ENCODE results near the gene CMC2.

CMC2 gene

DNA sequence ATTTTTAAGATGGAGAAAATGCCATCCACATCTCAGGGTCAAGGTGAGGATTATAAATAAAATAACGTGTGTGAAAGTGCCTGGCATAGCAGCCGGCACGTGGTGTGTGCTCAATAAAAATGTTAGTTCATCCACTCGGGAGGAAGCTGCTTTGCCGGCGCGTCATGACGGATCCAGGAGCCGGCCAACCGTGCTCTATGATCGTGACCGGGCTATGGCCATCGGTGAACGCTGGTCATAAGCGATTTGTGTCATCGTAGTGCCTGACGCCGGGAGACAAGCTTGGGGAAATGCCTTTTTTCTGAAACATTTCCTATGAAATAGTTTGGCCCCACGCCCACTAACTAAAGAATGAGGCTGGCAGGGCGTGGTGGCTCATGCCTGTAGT is 74.0 kb downstream of the CMC2 start:
- no peak for DNase-seq (ENCODE audit: low read depth in 1 of 2, low spot score in 1 of 2)

DNA sequence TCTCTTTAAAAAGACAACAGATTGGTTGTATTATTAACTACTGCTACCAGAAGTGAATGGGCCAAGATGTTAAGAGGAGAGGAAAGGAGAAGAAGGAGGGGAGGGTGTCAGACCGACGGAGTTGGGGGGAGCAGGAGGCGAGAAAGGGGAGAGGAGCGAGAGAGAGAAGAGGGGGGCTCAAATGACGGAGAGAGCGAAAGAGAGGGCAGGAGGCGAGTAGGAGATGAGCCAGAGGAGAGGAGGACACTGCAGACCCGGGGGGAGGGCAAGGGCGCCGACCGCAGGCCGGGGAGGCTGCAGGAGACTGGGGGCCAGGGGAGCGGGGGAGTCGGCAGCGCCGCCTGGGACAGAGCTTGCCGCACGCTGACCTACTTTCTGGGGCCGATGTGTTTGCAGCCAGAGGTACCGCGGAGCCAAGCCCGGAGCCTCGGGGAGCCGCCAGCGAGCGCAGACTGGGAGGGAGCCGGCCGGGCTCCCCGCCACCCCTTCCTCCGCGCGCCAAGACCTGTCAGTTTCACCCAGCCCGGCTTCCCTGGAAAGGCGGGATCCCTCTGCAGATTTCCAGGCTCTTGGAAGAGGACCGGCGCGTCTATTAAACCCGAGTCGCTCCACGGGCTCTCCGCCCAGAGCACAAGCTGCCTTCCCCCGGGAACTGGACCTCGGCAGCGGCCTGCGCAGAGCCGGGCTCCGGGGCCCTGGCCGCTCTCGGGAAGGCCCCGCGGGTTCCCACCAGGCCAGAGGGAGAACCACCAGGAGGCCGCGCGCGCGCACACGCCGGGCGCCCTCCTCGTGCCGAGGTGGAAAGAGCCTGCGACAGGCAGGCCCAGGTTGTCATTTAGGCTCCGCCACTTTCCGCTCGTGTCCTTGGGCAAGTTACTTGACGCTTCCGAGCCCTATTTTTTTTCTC is 74.6 kb downstream of the CMC2 start:
- DNase-seq (ENCODE audit: low read depth in 1 of 2, low spot score in 1 of 2), result no peak

DNA sequence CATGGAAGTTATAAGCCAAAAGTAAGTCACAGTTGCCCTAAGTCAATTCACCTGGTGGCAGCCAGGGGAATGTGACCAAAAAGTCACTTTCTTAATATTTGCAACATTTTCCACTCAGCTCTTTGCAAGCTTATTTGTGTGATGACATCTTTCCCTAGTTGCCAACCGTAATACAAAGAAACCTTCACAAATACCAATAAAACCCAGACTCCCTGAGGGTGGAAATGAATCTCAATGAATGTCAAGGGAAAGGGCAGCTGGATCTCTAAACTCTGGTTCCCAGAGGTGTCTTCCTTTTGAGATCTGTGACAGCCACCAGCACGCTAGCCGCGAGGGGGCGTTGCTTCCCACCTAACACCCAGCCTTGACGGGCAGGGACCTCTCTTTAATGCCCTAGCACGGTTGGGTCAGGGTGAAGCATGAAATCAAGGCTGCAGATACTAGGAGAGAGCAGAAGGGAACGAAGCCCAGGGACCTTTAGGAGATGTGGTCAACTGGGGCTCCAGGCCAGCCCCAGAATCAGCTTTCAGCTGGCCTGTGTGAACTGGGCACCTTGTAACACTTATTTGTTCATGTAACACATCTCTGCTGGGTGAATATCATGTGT is 82.2 kb downstream of the CMC2 start:
- DNase-seq (ENCODE audit: low read depth in 1 of 2, low spot score in 1 of 2), result no peak

DNA sequence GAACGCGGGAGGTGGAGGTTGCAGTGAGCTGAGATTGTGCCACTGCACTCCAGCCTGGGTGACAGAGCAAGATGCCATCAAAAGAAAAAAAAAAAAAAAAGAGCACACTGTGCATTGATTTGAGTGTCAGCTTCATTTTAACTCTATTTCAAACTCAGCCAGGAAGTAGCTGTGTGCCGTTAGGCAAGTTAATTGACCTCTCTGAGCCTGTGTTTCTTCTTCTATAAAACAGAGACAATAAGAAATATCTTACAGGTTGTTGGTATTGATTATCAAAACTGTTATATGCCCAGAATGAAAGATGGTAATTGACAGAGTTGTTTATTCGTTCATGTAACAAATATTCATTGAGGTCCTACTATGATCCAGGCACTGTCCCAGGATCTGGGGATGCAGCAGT is 83.3 kb downstream of the CMC2 start:
- no peak for DNase-seq (ENCODE audit: low read depth in 1 of 2, low spot score in 1 of 2)

Data from activated T-helper 1 cell treated with anti-CD3 and anti-CD28 coated beads, Interleukin-2, amount 50 U/mL, for 16 hours (primary cell).